Tibial nerve (tissue), 4 donors: ENCODE data around the gene FBP1. TPM values are rescaled to one million over a fixed set of nuclear protein-coding genes. Genes with fewer than 3 reads are reported as not detected.

ENCODE experiments used
- DNase-seq, 2 donors: peaks; one replicate each; pipeline ENCODE4 v3.0.0-alpha.2; 2019; ENCODE audit warnings: low spot score in 2 of 2
- H3K27ac ChIP-seq, 4 donors: fragments of 200-600 bp; sonication (generic) in 3 of 4; one replicate each; pipeline ENCODE4 v1.5.1; 2017 to 2019; ENCODE audit warnings: mild to moderate bottlenecking in 1 of 4
- H3K27me3 ChIP-seq, 2 donors: fragments of 200-600 bp; sonication (generic) in 1 of 2; one replicate each; pipeline versions ENCODE4 v1.5.1 to v1.6.0; 2017 to 2019
- H3K36me3 ChIP-seq, 3 donors: fragments of 200-600 bp; sonication (generic); one replicate each; pipeline ENCODE4 v1.5.1; 2018 to 2019
- H3K4me1 ChIP-seq, 4 donors: fragments of 200-600 bp; sonication (generic) in 3 of 4; one replicate each; pipeline ENCODE4 v1.5.1; 2017 to 2019
- H3K4me3 ChIP-seq, 4 donors: fragments of 200-600 bp; sonication (generic) in 3 of 4; one replicate each; pipeline ENCODE4 v1.5.1; 2017 to 2019; ENCODE audit warnings: mild to moderate bottlenecking in 1 of 4, moderate library complexity in 1 of 4
- H3K9me3 ChIP-seq, 4 donors: fragments of 200-600 bp; sonication (generic) in 3 of 4; one replicate each; pipeline ENCODE4 v1.5.1; 2017 to 2019
- CTCF ChIP-seq, 5 experiments: fragments of 200-600 bp in 3 of 5; fragments of 450-650 bp in 2 of 5; sonication (generic) in 3 of 5; IDR thresholded peaks; one replicate each; pipeline ENCODE4 v1.5.1; 2016 to 2019; ENCODE audit warnings: antibody characterized with exemption in 5 of 5, mild to moderate bottlenecking in 3 of 5, moderate library complexity in 2 of 5
- EP300 ChIP-seq, 2 donors: sonication (generic); formaldehyde crosslinking; IDR thresholded peaks; one replicate each; pipeline ENCODE4 v1.6.1; 2017; ENCODE audit warnings: antibody characterized with exemption in 2 of 2, mild to moderate bottlenecking in 1 of 2
- POLR2A ChIP-seq, 2 donors: fragments of 450-650 bp; IDR thresholded peaks; one replicate each; pipeline ENCODE4 v1.6.1; 2017; ENCODE audit warnings: antibody characterized with exemption in 2 of 2, mild to moderate bottlenecking in 2 of 2, moderate library complexity in 2 of 2
- WGBS, 2 donors: methylation state at CpG; one replicate each; pipeline ENCODE4 v1.1.5; 2018; 5-methylcytosine and 5-hydroxymethylcytosine counted together
- total RNA-seq, 4 donors: library from RNA; depleted of rRNA; stranded (reverse); fragments of >200 nt; gene quantifications; one replicate each; pipeline ENCODE4 v1.1.0, GENCODE V29; 2016

Gene FBP1
- total RNA-seq, 4 donors from 2014 or later = 4.8 to 8.6 (median 5.8) TPM

- TF ChIP-seq EP300 (IDR thresholded peaks at IDR 0.05) = no peak
- Histone ChIP-seq H3K4me3 (no peak overlapping the region), H3K9me3 (no peaks in the 10 kb centered on the region), H3K27ac (no peak overlapping the region), H3K36me3 (no peaks in the 10 kb centered on the region), H3K27me3 (no peaks in the 10 kb centered on the region), H3K4me1 (peaks cover 0 to 8% (median 0%) of the 10 kb centered on the region in 4 donors)
- WGBS, 2 donors = 84% methylated on average over 19 of the region's 19 CpGs
- no peak for DNase-seq
These were observed 17.1 kb downstream of the FBP1 start for GRCh38 chr9:94622087-94622800.

- peak overlapping the region in 1 of 4 donors; percentile 24 for H3K27ac ChIP-seq
- DNase-seq = no peak
- TF ChIP-seq CTCF (IDR thresholded peaks at IDR 0.05) = no peak
- TF ChIP-seq EP300 (IDR thresholded peaks at IDR 0.05) = no peak
- TF ChIP-seq POLR2A (IDR thresholded peaks at IDR 0.05) = no peak
- H3K4me3 ChIP-seq = no peak overlapping the region
- no peaks in the 10 kb centered on the region for H3K36me3 ChIP-seq
- WGBS, 2 donors = 40 to 52% methylated on average over 4 of the region's 4 CpGs
- H3K9me3 ChIP-seq = no peaks in the 10 kb centered on the region
- H3K27me3 ChIP-seq = no peaks in the 10 kb centered on the region
- H3K4me1 ChIP-seq = no peaks in the 10 kb centered on the region
These were observed 20.3 kb downstream of the FBP1 start for GRCh38 chr9:94619026-94619425.

- H3K4me3 ChIP-seq = no peak overlapping the region
- no peaks in the 10 kb centered on the region for H3K27me3 ChIP-seq
- H3K36me3 ChIP-seq = no peaks in the 10 kb centered on the region
- TF ChIP-seq EP300 (IDR thresholded peaks at IDR 0.05) (no peak), POLR2A (IDR thresholded peaks at IDR 0.05) (no peak), CTCF (IDR thresholded peaks at IDR 0.05) (no peak)
- no peaks in the 10 kb centered on the region for H3K9me3 ChIP-seq
- WGBS, 2 donors = 88 to 98% methylated on average over 3 of the region's 3 CpGs
- no peak for DNase-seq
- no peaks in the 10 kb centered on the region for H3K4me1 ChIP-seq
- H3K27ac ChIP-seq = no peak overlapping the region
These were observed 26.3 kb downstream of the FBP1 start for GRCh38 chr9:94613003-94613402.

- no peaks in the 10 kb centered on the region for H3K4me1 ChIP-seq
- H3K4me3 ChIP-seq = no peak overlapping the region
- H3K27ac ChIP-seq = no peak overlapping the region
- H3K27me3 ChIP-seq = no peaks in the 10 kb centered on the region
- no peaks in the 10 kb centered on the region for H3K9me3 ChIP-seq
- WGBS, 2 donors = 83 to 90% methylated on average over 7 of the region's 7 CpGs
- H3K36me3 ChIP-seq = no peaks in the 10 kb centered on the region
- no peak for DNase-seq
- TF ChIP-seq EP300 (IDR thresholded peaks at IDR 0.05) = no peak
- TF ChIP-seq CTCF (IDR thresholded peaks at IDR 0.05) = no peak
- TF ChIP-seq POLR2A (IDR thresholded peaks at IDR 0.05) = no peak
These were observed 27.2 kb downstream of the FBP1 start for GRCh38 chr9:94612071-94612470.

- DNase-seq = no peak
- Histone ChIP-seq H3K27me3 (no peaks in the 10 kb centered on the region), H3K9me3 (no peaks in the 10 kb centered on the region), H3K4me1 (no peaks in the 10 kb centered on the region), H3K27ac (no peak overlapping the region), H3K4me3 (no peak overlapping the region), H3K36me3 (no peaks in the 10 kb centered on the region)
- WGBS, 2 donors = 74 to 94% methylated on average over 3 of the region's 3 CpGs
- TF ChIP-seq CTCF (IDR thresholded peaks at IDR 0.05) = no peak
These were observed 27.7 kb downstream of the FBP1 start for GRCh38 chr9:94611638-94612068.
